Measurements from ENCODE around the gene NUDT19. TPM values are rescaled to one million over a fixed set of nuclear protein-coding genes. Genes with fewer than 3 reads are reported as not detected.

NUDT19 gene
- total and polyA plus RNA-seq, 9 of the 15 experiments (the other 6 are each of a cell fraction or from before 2014, with no cell fraction given): 9.6 to 38.6 (median 14.4) TPM

- intact Hi-C loops (cut with micrococcal nuclease): no loop called here
- H3K27ac ChIP-seq (ENCODE audit: extremely low read depth, low read depth, low read length): no peak overlapping the region
- no peaks in the 10 kb centered on the region for H3K27me3 ChIP-seq (ENCODE audit: control insufficient read depth in 2 of 2, insufficient read depth in 2 of 2, low read length in 2 of 2)
- H3K79me2 ChIP-seq (ENCODE audit: control insufficient read depth, insufficient read depth, low read length): peaks cover 85% of the 10 kb centered on the region
- FAIRE-seq: no peak
- TF ChIP-seq ZNF175 (CRISPR knock-in tag; IDR thresholded peaks at IDR 0.05; ENCODE audit: low read depth): 0 out of 2 replicates have a peak, but pooled peaks have one; percentile 18
- no peak for TF ChIP-seq E4F1 (CRISPR knock-in tag; IDR thresholded peaks at IDR 0.05; ENCODE audit: borderline replicate concordance)
- peak; percentile 65; the same call in 1 of the 2 replicates for TF ChIP-seq ZNF384 (IDR thresholded peaks at IDR 0.05; ENCODE audit: low read depth, low read length)
- POLR2A ChIA-PET: no interaction called here
- no peaks in the 10 kb centered on the region for H3K9me1 ChIP-seq (ENCODE audit: control insufficient read depth, insufficient read depth, low read length)
- H3K4me2 ChIP-seq (ENCODE audit: insufficient read depth, low read length): no peak overlapping the region
- no peak overlapping the region for H3K4me3 ChIP-seq
- no peaks in the 10 kb centered on the region for H3K9me3 ChIP-seq (replicated peaks; ENCODE audit: control insufficient read depth, insufficient read depth, low read depth, low read length)
- DNase-seq (ENCODE audit: extremely low read depth in 1 of 4, low spot score in 3 of 4): no peak
- peaks cover 57% of the 10 kb centered on the region for H3K36me3 ChIP-seq (ENCODE audit: control insufficient read depth, insufficient read depth, low read length)
- CTCF ChIA-PET (ENCODE audit: low intra/inter-chr PET ratio): no interaction called here
- H3K9ac ChIP-seq (ENCODE audit: insufficient read depth in 1 of 2, low read depth in 2 of 2, low read length in 2 of 2): no peak overlapping the region; a peak in 1 of 4 replicates
- BruUV-seq (replicated peaks): no TSS peak
- ATAC-seq: no peak; the same call in 2 of the 3 replicates
- in situ Hi-C loops (cut with MboI): no loop called here
- WGBS (ENCODE audit: insufficient coverage, low coverage, missing lambda C conversion rate): 32% methylated on average over 2 of the region's 3 CpGs
- no peaks in the 10 kb centered on the region; the same call in 1 of the 2 replicates for H4K20me1 ChIP-seq (replicated peaks; ENCODE audit: control insufficient read depth, insufficient read depth, low read length)
- peaks cover 4 to 12% of the 10 kb centered on the region in 2 experiments; a peak in 4 of 5 replicates for H3K4me1 ChIP-seq (replicated peaks in 1 of 2; ENCODE audit: control insufficient read depth in 2 of 2, insufficient read depth in 2 of 2, low read length in 2 of 2)
- H2AFZ ChIP-seq (ENCODE audit: low read depth, low read length): no peak overlapping the region
These were observed 29.4 kb upstream of the NUDT19 start for GRCh38 chr19:32662186-32662585.

Measured in K562 (cell line).